RWPE2 (cell line): Measurements from ENCODE around the gene KRTAP5-4.
A peak's percentile ranks its signal among the peaks of the same experiment; 100 is the strongest.
"Not testable (repeated sequence)": the region's sequence is repeated elsewhere in the genome, so short reads cannot be mapped to it uniquely, and the experiment has no call there.

Experiments
- ATAC-seq: fragments of 200-7000 bp; cut with Tn5 transposase; 3 replicates; pipeline ENCODE4 v1.9.1; 2021; ENCODE audit warnings: low read depth
- DNase-seq: peaks from one replicate; pipeline ENCODE4 v3.0.0-alpha.2; 2020; ENCODE audit warnings: low spot score
- H3K27ac ChIP-seq: fragments of 450-650 bp; 2 replicates; pipeline ENCODE4 v1.5.1; 2017; ENCODE audit warnings: mild to moderate bottlenecking; ENCODE audit not compliant: poor library complexity, severe bottlenecking
- H3K27me3 ChIP-seq: fragments of 250-450 bp; sonication (Bioruptor Pico); 2 replicates; pipeline ENCODE4 v1.5.1; 2021; ENCODE audit warnings: mild to moderate bottlenecking, moderate library complexity; ENCODE audit not compliant: insufficient read depth, poor library complexity, severe bottlenecking
- H3K36me3 ChIP-seq: fragments of 250-450 bp; sonication (Bioruptor Pico); 2 replicates; pipeline ENCODE4 v1.5.1; 2020; ENCODE audit warnings: low read depth, mild to moderate bottlenecking, moderate library complexity
- H3K4me1 ChIP-seq: fragments of 250-450 bp; sonication (Bioruptor Pico); 2 replicates; pipeline ENCODE4 v1.5.1; 2021; ENCODE audit warnings: mild to moderate bottlenecking, moderate library complexity; ENCODE audit not compliant: insufficient read depth, poor library complexity, severe bottlenecking
- H3K4me3 ChIP-seq: fragments of 250-450 bp; sonication (Bioruptor Pico); 2 replicates; pipeline ENCODE4 v1.5.1; 2021; ENCODE audit warnings: mild to moderate bottlenecking, moderate library complexity; ENCODE audit not compliant: severe bottlenecking
- H3K9me3 ChIP-seq: fragments of 250-450 bp; sonication (Bioruptor Pico); 2 replicates; pipeline ENCODE4 v1.5.1; 2021; ENCODE audit warnings: mild to moderate bottlenecking, moderate library complexity; ENCODE audit not compliant: severe bottlenecking
- CTCF ChIP-seq: fragments of 450-650 bp; IDR thresholded peaks from one replicate; pipeline ENCODE4 v1.5.1; 2017; ENCODE audit warnings: mild to moderate bottlenecking, moderate library complexity; ENCODE audit not compliant: poor library complexity, severe bottlenecking

KRTAP5-4 gene

DNA sequence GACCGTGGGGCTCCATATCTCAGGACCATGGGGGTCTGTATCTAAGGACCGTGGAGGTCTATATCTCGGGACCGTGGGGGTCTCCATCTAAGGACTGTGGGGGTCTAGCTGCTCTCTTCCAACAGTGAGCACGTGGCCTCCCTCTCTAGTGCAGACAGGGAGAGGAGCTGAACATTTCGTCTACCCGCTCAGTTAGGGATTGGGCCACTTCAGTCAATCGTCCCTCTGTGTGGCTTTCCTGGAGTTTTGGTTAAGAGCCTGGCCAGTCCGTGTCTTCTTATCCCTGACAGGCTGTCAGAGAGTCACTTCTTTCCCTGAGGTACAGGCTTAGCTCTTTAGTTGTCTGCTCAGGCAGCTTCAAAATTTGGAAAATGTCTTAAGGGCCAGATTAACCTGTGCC is 40.0 kb downstream of the KRTAP5-4 start:
- peaks cover 2% of the 10 kb centered on the region for H3K9me3 ChIP-seq
- no peaks in the 10 kb centered on the region for H3K27me3 ChIP-seq
- H3K4me3 ChIP-seq: no peak overlapping the region
- no peak overlapping the region for H3K27ac ChIP-seq
- H3K4me1 ChIP-seq: no peaks in the 10 kb centered on the region
- DNase-seq (no peak), ATAC-seq (no peak)
- no peak for TF ChIP-seq CTCF
- no peaks in the 10 kb centered on the region for H3K36me3 ChIP-seq

DNA sequence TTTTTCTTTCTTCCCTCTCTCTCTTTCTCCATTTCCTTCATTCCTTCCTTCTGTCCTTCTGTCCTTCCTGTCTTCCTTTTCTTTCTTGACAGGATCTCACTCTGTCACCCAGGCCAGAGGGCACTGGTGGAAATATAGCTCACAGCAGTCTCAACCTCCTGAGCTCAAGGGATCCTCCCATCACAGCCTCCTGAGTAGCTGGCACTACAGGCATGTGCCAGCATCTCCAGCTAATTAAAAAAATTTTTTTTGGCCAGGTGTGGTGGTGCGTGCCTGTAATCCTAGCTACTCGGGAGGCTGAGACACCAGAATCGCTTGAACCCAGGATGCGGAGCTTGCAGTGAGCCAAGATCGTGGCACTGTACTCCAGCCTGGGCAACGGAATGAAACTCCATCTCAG is 45.1 kb downstream of the KRTAP5-4 start:
- Histone ChIP-seq H3K36me3 (no peaks in the 10 kb centered on the region), H3K4me1 (no peaks in the 10 kb centered on the region), H3K27ac (no peak overlapping the region), H3K4me3 (no peak overlapping the region), H3K27me3 (peaks cover 20% of the 10 kb centered on the region), H3K9me3 (peaks cover 2% of the 10 kb centered on the region)
- DNase-seq: no peak
- no peak for ATAC-seq
- no peak for TF ChIP-seq CTCF

DNA sequence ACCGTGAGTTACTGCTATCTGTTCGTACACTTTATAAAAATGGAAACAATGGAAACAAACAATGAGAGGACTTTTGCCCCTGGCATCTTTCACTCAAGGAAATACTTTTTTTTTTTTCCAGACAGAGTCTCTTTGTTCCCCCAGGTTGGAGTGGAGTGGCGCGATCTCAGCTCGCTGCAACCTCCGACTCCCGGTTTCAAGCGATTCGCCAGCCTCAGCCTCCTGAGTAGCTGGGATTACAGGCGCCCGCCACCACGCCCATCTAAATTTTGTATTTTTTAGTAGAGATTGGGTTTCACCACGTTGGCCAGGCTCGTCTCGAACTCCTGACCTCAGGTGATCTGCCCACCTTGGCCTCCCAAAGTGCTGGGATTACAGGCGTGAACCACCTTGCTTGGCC is 46.2 kb downstream of the KRTAP5-4 start:
- H3K36me3 ChIP-seq, H3K9me3 ChIP-seq, H3K4me3 ChIP-seq, DNase-seq, ATAC-seq, H3K27ac ChIP-seq, H3K4me1 ChIP-seq: not testable (repeated sequence)
- H3K27me3 ChIP-seq: peaks cover 20% of the 10 kb centered on the region

DNA sequence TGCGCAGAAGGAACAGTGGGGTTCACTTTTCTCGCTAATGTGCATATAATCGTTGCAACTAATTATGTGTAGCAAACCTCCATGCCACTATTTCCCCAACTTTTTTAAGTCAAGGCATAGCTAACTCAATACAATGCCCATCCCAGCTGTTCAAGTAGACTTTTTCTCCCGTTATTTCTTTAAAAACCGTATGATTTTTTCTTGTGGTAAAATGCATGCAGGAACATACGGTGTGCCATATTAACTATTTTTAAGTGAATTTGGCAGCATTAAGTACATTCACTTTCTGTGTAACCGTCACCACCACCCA is 47.0 kb downstream of the KRTAP5-4 start:
- DNase-seq: no peak
- ATAC-seq: no peak
- peaks cover 20% of the 10 kb centered on the region for H3K27me3 ChIP-seq
- peaks cover 2% of the 10 kb centered on the region for H3K9me3 ChIP-seq
- no peaks in the 10 kb centered on the region for H3K4me1 ChIP-seq
- H3K4me3 ChIP-seq: no peak overlapping the region
- peak; percentile 63 for TF ChIP-seq CTCF
- no peaks in the 10 kb centered on the region for H3K36me3 ChIP-seq
- no peak overlapping the region for H3K27ac ChIP-seq

GRCh38 chr11:1574238-1574932 is 47.6 kb downstream of the KRTAP5-4 start:
- Histone ChIP-seq H3K27me3 (peaks cover 20% of the 10 kb centered on the region), H3K27ac (no peak overlapping the region)
- ATAC-seq: peak; percentile 62

More at GRCh38 chr11:1574238-1574932, 47.6 kb downstream of the KRTAP5-4 start:
- DNase-seq: no peak
- H3K4me3 ChIP-seq: peak overlapping the region; percentile 28
- peaks cover 2% of the 10 kb centered on the region for H3K9me3 ChIP-seq
- no peaks in the 10 kb centered on the region for H3K36me3 ChIP-seq
- peak; percentile 98 for TF ChIP-seq CTCF
- H3K4me1 ChIP-seq: no peaks in the 10 kb centered on the region
